Amniotic stem cell (primary cell): Measurements from ENCODE around the gene STAP2.

Source experiments
- DNase-seq: peaks from one replicate; lab custom pipeline; 2025; lab: John Stamatoyannopoulos, UW

STAP2 gene

GRCh38 chr19:4327252-4327876 lies 11.3 kb downstream of the STAP2 start:
- DNase-seq: no peak

- no peak for DNase-seq
Measured at GRCh38 chr19:4326837-4327251, 11.8 kb downstream of the STAP2 start.

GRCh38 chr19:4326215-4326836 lies 12.3 kb downstream of the STAP2 start:
- DNase-seq: no peak

- DNase-seq: no peak
Measured at GRCh38 chr19:4324228-4324627, 14.4 kb downstream of the STAP2 start.

GRCh38 chr19:4323692-4324091 lies 14.9 kb downstream of the STAP2 start:
- no peak for DNase-seq

GRCh38 chr19:4322942-4323665 lies 15.5 kb downstream of the STAP2 start:
- DNase-seq: no peak

- no peak for DNase-seq
Measured at GRCh38 chr19:4320419-4320818, 18.2 kb downstream of the STAP2 start.

- DNase-seq: no peak
Measured at GRCh38 chr19:4319067-4319718, 19.4 kb downstream of the STAP2 start.

GRCh38 chr19:4318460-4318859 lies 20.2 kb downstream of the STAP2 start:
- no peak for DNase-seq

GRCh38 chr19:4316956-4317355 lies 21.7 kb downstream of the STAP2 start:
- DNase-seq: no peak

GRCh38 chr19:4313847-4314490 lies 24.7 kb downstream of the STAP2 start:
- DNase-seq: no peak

GRCh38 chr19:4310247-4311121 lies 28.1 kb downstream of the STAP2 start:
- no peak for DNase-seq

GRCh38 chr19:4305659-4306058 lies 33.0 kb downstream of the STAP2 start:
- no peak for DNase-seq

GRCh38 chr19:4305257-4305612 lies 33.4 kb downstream of the STAP2 start:
- DNase-seq: no peak

GRCh38 chr19:4304538-4305256 lies 33.9 kb downstream of the STAP2 start, which contains the start of gene FSD1:
TSS of gene FSD1 (plus strand) at chr19:4304598. CDS start at chr19:4304747, 149 bp downstream.
- no peak for DNase-seq

GRCh38 chr19:4303819-4304537 lies 34.6 kb downstream of the STAP2 start:
- DNase-seq: no peak

GRCh38 chr19:4302243-4302640 lies 36.4 kb downstream of the STAP2 start, which contains the start of gene TMIGD2:
TSS of gene TMIGD2 (minus strand) at chr19:4302389. CDS start at chr19:4302385, 4 bp downstream.
- no peak for DNase-seq

GRCh38 chr19:4301590-4302242 lies 36.9 kb downstream of the STAP2 start:
- no peak for DNase-seq

- no peak for DNase-seq
Measured at GRCh38 chr19:4300589-4300988, 38.0 kb downstream of the STAP2 start.
